Measurements from ENCODE around the gene HDHD3.

- TF ChIP-seq CTCF (IDR thresholded peaks at IDR 0.05; ENCODE audit: insufficient read depth, low read length, poor library complexity, severe bottlenecking) (no peak), EZH2phosphoT487 (conservative IDR thresholded peaks at IDR 0.05; ENCODE audit: low read length) (no peak)
Measured at GRCh38 chr9:113380869-113381378, 4.1 kb upstream of the HDHD3 start.

All from SU-DHL-6 (cell line).